GM18909 (cell line): ENCODE results near the gene SSX4.
"Not testable (repeated sequence)": the region's sequence is repeated elsewhere in the genome, so short reads cannot be mapped to it uniquely, and the experiment has no call there.

ENCODE experiments used
- ATAC-seq: cut with Tn5 transposase; IDR thresholded peaks from one replicate; pipeline ENCODE4 v1.9.1; 2021; ENCODE audit warnings: mild to moderate bottlenecking; ENCODE audit not compliant: unreplicated experiment, poor library complexity

The SSX4 gene, protein sequence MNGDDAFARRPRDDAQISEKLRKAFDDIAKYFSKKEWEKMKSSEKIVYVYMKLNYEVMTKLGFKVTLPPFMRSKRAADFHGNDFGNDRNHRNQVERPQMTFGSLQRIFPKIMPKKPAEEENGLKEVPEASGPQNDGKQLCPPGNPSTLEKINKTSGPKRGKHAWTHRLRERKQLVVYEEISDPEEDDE

GRCh38 chrX:48383239-48383638 lies at the start of gene SSX4:
TSS of gene SSX4 (plus strand) at chrX:48383539. CDS start at chrX:48384054, 515 bp downstream.
- not testable (repeated sequence) for ATAC-seq

GRCh38 chrX:48346059-48346458 lies 37.3 kb upstream of the SSX4 start:
- not testable (repeated sequence) for ATAC-seq

- not testable (repeated sequence) for ATAC-seq
These were observed 26.8 kb upstream of the SSX4 start, which contains the start of gene SSX3 for GRCh38 chrX:48356315-48357094. TSS of gene SSX3 (minus strand) at chrX:48356703. CDS start at chrX:48355249, 1,454 bp downstream.

GRCh38 chrX:48357681-48358080 lies 25.7 kb upstream of the SSX4 start:
- ATAC-seq: no peak

DNA sequence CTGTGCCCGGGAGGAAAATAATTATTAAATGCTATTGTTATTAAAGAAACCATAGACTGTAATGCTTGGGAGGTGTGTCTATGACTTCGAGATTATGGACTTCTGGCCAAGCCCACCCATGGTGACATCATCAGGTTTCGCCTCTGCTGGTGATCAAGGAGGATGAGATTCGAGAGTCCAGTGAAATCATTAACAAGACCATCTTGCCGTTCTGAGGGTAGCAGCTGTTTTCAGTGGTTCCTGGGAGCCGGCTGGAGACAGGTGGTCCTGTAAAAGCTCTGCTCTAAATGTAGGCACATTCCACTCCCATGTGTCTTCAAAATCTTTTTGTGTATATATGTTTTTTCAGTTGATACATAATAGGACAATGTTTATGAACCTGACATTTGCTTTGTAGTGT lies 24.1 kb upstream of the SSX4 start:
- ATAC-seq: not testable (repeated sequence)

GRCh38 chrX:48367717-48368408 lies 15.5 kb upstream of the SSX4 start:
- ATAC-seq: not testable (repeated sequence)

DNA sequence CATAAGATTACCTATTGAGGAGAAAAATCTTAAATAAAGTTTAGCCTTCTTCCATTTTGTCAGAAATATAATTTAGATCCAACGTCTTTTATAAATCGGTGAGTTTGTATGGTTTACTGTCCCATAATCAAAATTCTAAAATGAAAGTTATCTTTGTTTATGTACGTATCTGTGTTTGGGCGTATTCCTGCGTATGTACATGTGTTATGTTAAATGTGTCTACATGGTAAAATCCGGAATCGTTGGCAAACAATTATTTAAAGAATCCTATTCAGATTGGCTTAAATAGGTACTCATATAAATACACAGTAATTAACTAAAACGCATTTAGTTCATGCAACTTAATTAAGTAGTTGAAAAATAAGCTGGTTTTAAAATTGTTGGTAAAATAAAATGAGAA lies 12.9 kb upstream of the SSX4 start:
- ATAC-seq: not testable (repeated sequence)

GRCh38 chrX:48396931-48397330 lies 13.6 kb downstream of the SSX4 start:
- not testable (repeated sequence) for ATAC-seq

DNA sequence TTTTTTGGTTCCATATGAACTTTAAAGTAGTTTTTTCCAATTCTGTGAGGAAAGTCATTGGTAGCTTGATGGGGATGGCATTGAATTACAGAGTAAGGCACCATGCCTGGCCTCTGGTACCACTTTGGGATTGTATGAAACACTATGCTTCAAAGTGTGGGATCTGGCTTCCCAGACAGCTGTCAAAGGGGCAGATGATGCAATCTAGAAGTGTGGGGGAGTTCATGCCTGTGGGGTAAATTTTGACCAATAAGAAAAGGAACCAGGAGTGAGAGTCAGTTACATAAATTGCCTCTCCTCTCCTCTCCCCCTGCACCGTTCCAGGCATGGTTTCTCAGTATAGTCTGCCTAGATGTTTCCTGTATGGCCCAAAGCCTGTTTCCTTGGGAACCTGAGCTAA lies 14.5 kb downstream of the SSX4 start:
- not testable (repeated sequence) for ATAC-seq

DNA sequence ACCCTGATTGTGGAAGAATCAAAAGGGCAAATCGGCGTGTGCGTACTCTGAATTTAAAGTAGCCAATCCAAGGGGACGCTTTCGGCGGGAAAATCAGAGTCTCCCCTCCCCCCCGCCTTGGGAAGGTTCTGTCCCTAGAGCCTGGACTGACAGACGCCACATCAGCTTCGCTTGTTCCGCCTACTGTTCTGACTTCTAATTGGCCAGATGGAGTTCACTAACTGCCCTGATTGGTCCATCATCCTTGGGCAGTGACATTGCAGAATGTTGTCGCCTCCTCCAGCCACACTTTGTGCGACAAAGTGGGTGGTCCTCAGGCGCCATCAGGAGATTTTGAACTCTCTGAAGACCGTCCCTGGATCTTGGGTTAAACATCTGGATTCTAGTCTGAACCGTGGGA lies 28.5 kb downstream of the SSX4 start, which contains the start of gene SSX4B:
Gene SSX4B (minus strand): TSS at position 101 of the 400 bp plus-strand sequence. CDS start 588 bp downstream, outside the sequence.
- not testable (repeated sequence) for ATAC-seq

- not testable (repeated sequence) for ATAC-seq
These were observed 43.8 kb downstream of the SSX4 start for GRCh38 chrX:48427027-48427716.

DNA sequence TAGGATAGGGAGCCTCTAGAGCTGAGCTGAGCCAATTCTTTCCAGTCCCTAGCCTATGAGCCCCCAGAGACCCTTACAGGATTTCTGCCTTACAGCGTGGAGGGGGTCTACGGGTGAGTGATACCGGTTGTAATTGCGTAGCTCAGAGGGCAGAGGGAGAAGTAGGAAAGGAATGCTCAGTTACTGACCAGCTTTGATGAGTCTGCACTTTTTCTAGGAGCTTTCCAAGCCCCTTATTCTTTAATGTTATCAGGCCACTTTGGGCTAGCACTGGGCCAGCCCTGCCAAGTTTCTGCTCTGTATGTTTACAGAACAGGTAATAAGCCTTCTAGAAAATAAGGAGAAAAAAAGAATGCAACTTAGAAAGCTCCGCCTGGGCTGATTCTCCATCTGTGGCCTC lies 46.3 kb downstream of the SSX4 start:
- ATAC-seq: not testable (repeated sequence)

DNA sequence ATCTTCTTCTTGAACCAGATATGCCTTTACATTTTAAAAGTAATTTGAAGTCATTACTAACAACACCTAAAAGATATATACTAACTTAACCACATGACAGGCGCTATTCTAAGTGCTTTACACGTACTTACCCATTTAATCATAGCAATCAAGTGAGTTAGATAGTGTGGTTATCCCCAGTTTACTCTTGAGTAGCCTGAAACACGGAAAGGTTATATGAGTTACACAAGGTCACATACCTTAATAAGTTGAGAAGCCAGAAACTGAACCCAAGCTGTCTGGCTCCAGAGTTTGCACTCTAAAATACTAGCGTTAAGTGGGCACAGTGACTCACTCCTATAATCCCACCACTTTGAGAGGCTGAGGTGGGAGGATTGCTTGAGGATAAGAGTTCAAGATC lies 46.8 kb downstream of the SSX4 start:
- ATAC-seq: not testable (repeated sequence)

GRCh38 chrX:48433713-48434112 lies 50.4 kb downstream of the SSX4 start:
- not testable (repeated sequence) for ATAC-seq
